Epithelial cell of esophagus (primary cell): Measurements from ENCODE around the gene CNGA2.
"Not testable (repeated sequence)": the region's sequence is repeated elsewhere in the genome, so short reads cannot be mapped to it uniquely, and the experiment has no call there.

ENCODE experiments used
- DNase-seq: peaks from one replicate; pipeline ENCODE4 v3.0.0; 2010; ENCODE audit warnings: low read depth
- H3K4me3 ChIP-seq: 2 replicates; pipeline ENCODE4 v1.5.1; 2011; ENCODE audit warnings: mild to moderate bottlenecking, low read length, control low read depth
- TF ChIP-seq, protein P1 (sequence below): IDR thresholded peaks from 2 replicates; pipeline ENCODE4 v1.5.1; 2011; ENCODE audit warnings: low read depth, mild to moderate bottlenecking, low read length, control low read depth, inconsistent platforms; ENCODE audit not compliant: insufficient read depth; ENCODE audit errors: missing control alignments

The CNGA2 gene

DNA sequence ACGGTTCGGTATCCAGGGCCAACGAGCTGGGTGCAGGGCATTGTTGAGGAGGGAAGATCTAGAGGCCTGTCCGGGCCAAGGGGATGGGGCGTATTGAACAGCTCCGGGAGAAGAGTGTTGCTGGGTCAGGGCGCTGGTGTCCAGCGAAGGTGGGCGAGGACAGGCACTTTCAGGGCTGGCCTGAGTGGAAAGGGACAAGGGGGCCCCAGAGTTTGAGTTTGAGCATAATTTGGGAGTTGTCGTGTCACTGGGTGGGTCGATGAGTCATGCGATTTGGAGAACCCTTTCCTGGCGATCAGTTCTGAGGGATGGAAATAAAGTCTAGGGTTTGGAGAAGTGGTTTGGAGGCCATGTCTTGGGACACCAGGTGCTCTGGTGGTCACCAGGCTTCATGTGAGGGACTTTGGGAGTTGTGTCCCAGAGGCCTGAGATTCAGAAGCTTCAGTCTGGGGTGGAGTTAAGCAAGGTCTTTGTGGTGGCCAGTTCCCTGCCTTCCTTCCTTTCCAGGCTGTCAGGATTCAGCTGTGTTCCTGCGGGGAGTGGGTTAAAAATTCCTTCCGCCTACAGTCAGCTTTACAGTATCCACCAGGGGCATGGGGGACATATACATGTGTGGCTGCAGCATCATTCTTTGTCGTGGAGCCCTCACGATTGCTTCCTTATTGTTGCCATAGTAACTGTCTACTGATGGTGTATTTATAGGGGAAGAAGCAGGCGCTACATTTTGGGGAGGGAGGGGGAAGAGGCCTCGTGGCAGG, 38.8 kb upstream of the CNGA2 start:
- H3K4me3 ChIP-seq, result no peak overlapping the region
- TF ChIP-seq, protein P1, sequence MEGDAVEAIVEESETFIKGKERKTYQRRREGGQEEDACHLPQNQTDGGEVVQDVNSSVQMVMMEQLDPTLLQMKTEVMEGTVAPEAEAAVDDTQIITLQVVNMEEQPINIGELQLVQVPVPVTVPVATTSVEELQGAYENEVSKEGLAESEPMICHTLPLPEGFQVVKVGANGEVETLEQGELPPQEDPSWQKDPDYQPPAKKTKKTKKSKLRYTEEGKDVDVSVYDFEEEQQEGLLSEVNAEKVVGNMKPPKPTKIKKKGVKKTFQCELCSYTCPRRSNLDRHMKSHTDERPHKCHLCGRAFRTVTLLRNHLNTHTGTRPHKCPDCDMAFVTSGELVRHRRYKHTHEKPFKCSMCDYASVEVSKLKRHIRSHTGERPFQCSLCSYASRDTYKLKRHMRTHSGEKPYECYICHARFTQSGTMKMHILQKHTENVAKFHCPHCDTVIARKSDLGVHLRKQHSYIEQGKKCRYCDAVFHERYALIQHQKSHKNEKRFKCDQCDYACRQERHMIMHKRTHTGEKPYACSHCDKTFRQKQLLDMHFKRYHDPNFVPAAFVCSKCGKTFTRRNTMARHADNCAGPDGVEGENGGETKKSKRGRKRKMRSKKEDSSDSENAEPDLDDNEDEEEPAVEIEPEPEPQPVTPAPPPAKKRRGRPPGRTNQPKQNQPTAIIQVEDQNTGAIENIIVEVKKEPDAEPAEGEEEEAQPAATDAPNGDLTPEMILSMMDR, result no peak
- no peak for DNase-seq

DNA sequence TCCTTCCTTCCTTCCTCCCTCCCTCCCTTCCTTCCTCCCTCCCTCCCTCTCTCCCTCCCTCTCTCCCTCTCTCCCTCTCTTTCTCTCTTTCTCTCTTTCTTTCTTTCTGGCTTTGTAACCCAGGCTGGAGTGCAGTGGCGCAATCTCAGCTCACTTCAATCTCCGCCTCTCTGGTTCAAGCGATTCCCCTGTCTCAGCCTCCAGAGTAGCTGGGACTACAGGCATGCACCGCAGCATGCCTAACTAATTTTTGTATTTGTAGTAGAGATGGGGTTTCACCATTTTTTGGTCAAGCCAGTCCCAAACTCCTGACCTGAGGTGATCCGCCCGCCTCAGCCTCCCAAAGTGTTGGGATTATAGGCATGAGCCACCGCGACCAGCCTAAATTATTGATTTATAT, 37.5 kb upstream of the CNGA2 start:
- not testable (repeated sequence) for H3K4me3 ChIP-seq, DNase-seq

DNA sequence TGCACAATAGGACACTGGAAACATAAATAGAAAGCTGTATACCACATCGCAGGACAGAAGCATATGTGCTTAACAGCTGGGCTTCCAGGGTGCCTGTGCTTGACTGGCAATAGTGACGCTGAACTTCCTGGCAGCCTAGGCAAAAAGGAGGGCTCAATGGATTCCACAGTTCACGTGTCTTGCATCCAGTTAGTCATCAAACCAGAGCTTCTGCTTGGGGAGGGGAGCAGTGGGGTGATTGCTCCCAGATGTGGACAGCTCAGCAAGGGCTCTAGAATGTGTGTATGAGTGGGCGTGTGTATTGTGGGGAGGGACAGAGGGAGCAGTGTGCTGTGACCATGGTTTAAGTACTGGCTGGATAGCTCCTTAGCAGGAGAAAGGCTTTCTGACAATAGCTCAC, 37.0 kb upstream of the CNGA2 start:
- no peak for DNase-seq
- no peak overlapping the region for H3K4me3 ChIP-seq
- TF ChIP-seq, protein P1, result no peak

DNA sequence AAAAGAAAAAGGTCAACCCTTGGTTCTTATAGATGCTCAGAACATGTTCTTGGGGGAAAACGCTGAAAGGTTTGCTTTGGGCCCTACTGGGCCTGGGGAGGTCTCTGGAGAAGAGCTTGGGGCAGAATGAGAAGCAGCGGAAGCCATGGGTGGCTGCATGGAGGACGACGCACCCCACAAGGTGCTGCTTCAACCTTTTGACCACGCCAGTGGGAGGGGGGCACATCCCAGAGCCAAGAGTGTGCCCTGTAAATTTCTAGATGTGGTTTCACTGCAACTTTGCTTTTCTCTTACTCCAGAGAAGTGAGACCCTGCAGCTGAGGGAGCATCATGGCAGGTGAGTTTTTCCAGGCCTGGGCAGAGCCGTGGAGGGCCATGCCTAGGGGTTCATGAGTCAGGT, 36.1 kb upstream of the CNGA2 start:
- TF ChIP-seq, protein P1, result no peak
- no peak overlapping the region for H3K4me3 ChIP-seq
- DNase-seq, result no peak

DNA sequence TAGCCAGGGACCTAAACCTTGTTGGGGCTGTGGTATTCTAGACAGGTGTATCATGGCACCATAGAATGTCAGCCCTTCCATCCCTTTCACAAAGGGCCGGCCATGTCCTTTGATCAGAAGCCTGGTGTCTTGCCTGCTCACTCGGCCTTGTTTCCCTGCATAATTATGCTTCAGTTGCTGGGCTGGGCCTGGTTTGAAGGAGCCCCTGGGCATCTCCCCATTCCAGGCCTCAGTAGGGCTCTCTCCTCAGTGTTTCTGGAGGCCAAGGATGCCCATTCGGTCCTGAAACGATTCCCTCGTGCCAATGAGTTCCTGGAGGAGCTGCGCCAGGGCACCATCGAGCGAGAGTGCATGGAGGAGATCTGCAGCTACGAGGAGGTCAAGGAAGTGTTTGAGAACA, 34.8 kb upstream of the CNGA2 start:
- TF ChIP-seq, protein P1, result no peak
- DNase-seq, result no peak
- H3K4me3 ChIP-seq, result no peak overlapping the region

DNA sequence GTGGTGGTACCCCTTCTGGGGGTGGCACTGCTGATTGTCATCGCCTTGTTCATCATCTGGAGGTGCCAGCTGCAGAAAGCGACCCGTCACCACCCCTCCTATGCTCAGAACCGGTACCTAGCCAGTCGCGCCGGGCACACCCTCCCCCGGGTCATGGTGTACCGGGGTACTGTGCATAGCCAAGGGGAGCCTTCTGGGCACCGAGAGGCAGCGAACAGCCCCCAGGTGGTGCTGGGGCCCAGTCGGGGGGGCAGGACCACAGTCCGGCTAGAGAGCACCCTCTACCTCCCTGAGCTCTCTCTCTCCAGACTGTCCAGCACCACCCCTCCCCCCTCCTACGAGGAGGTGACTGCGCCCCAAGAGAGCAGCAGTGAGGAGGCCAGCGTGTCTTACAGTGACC, 34.0 kb upstream of the CNGA2 start:
- TF ChIP-seq, protein P1, result no peak
- H3K4me3 ChIP-seq, result no peak overlapping the region
- no peak for DNase-seq

DNA sequence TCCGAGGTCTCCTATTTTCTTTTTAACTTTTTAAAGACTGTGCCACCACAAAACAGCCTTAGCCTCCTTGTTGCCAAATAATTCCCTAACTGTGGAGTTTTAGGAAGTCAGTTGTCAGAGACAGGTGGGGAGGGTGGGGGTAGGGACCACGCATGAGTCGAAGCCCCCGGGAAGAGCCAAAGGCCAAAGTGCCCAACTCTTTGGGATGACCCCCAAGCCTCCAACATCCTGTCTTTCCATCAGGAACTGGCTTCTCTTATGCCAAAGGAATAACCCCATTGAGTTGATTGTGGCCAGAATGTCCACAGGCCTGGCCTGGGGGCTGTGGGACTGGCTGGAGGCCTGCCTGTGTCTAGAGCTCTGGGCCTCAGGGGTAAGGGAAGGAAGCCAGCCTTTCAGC, 33.5 kb upstream of the CNGA2 start:
- DNase-seq, result no peak
- no peak overlapping the region for H3K4me3 ChIP-seq
- TF ChIP-seq, protein P1, result no peak
